ENCODE results near the gene DNAAF6.
"Not testable (repeated sequence)": the region's sequence is repeated elsewhere in the genome, so short reads cannot be mapped to it uniquely, and the experiment has no call there.

Gene DNAAF6

GRCh38 chrX:107197319-107197718 lies 9.1 kb upstream of the DNAAF6 start:
- Histone ChIP-seq H3K36me3 (ENCODE audit: insufficient read depth, insufficient read length, low read length) (no peaks in the 10 kb centered on the region), H3K9me3 (ENCODE audit: insufficient read depth, low read length) (no peaks in the 10 kb centered on the region), H3K4me1 (ENCODE audit: insufficient read depth, insufficient read length) (no peaks in the 10 kb centered on the region), H3K4me3 (ENCODE audit: insufficient read length, low read depth) (no peak overlapping the region), H3K9ac (ENCODE audit: insufficient read length, low read depth) (no peak overlapping the region), H3K27me3 (ENCODE audit: insufficient read depth, insufficient read length) (no peaks in the 10 kb centered on the region)
- DNase-seq (ENCODE audit: low read depth, low spot score): no peak
- TF ChIP-seq SUZ12 (IDR thresholded peaks at IDR 0.05; ENCODE audit: extremely low read depth, insufficient read depth, insufficient read length) (no peak), YY1 (IDR thresholded peaks at IDR 0.05; ENCODE audit: insufficient read depth, insufficient read length) (no peak)

- H3K9ac ChIP-seq (ENCODE audit: insufficient read length, low read depth); H3K9me3 ChIP-seq (ENCODE audit: insufficient read depth, low read length); H3K4me1 ChIP-seq (ENCODE audit: insufficient read depth, insufficient read length); DNase-seq (ENCODE audit: low read depth, low spot score); H3K36me3 ChIP-seq (ENCODE audit: insufficient read depth, insufficient read length, low read length); H3K4me3 ChIP-seq (ENCODE audit: insufficient read length, low read depth); H3K27me3 ChIP-seq (ENCODE audit: insufficient read depth, insufficient read length): not testable (repeated sequence)
Measured at GRCh38 chrX:107198074-107198473, 8.3 kb upstream of the DNAAF6 start.

- Histone ChIP-seq H3K9me3 (ENCODE audit: insufficient read depth, low read length) (no peaks in the 10 kb centered on the region), H3K27me3 (ENCODE audit: insufficient read depth, insufficient read length) (no peaks in the 10 kb centered on the region), H3K4me1 (ENCODE audit: insufficient read depth, insufficient read length) (no peaks in the 10 kb centered on the region), H3K9ac (ENCODE audit: insufficient read length, low read depth) (no peak overlapping the region), H3K4me3 (ENCODE audit: insufficient read length, low read depth) (no peak overlapping the region), H3K36me3 (ENCODE audit: insufficient read depth, insufficient read length, low read length) (no peaks in the 10 kb centered on the region)
- TF ChIP-seq SUZ12 (IDR thresholded peaks at IDR 0.05; ENCODE audit: extremely low read depth, insufficient read depth, insufficient read length) (no peak), ZNF274 (IDR thresholded peaks at IDR 0.05; ENCODE audit: low read depth, low read length) (no peak), YY1 (IDR thresholded peaks at IDR 0.05; ENCODE audit: insufficient read depth, insufficient read length) (no peak)
- no peak for DNase-seq (ENCODE audit: low read depth, low spot score)
Measured at GRCh38 chrX:107199491-107199890, 6.9 kb upstream of the DNAAF6 start.

DNA sequence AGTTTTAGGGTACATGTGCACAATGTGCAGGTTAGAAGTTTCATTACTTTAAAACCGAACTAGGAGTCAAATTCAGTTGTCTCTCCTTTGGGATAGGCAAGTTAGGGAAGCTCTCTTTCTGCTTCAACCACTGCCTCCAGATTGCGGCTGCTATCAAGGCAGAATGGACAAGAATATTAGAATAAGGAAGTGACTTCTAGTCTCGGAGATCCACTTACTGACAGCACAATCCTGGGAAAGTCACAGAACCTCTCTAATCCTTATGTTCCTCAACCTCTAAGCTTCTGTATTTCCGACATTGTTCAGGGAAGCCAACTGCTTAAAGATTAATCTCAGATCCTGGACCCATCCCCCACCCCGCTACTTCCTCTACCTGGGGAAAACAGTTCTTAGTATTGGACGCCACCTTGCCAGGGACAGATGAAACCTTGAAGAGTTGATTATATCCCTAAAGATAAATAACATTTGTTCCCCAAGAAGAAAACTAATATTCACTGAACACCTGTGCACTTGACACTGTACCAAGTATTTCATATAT lies 2.3 kb upstream of the DNAAF6 start:
- no peaks in the 10 kb centered on the region for H3K36me3 ChIP-seq (ENCODE audit: insufficient read depth, insufficient read length, low read length)
- no peaks in the 10 kb centered on the region for H3K9me3 ChIP-seq (ENCODE audit: insufficient read depth, low read length)
- H3K27me3 ChIP-seq (ENCODE audit: insufficient read depth, insufficient read length): no peaks in the 10 kb centered on the region
- no peak overlapping the region for H3K4me3 ChIP-seq (ENCODE audit: insufficient read length, low read depth)
- TF ChIP-seq YY1 (IDR thresholded peaks at IDR 0.05; ENCODE audit: insufficient read depth, insufficient read length): no peak
- TF ChIP-seq SUZ12 (IDR thresholded peaks at IDR 0.05; ENCODE audit: extremely low read depth, insufficient read depth, insufficient read length): no peak
- no peak for DNase-seq (ENCODE audit: low read depth, low spot score)
- H3K9ac ChIP-seq (ENCODE audit: insufficient read length, low read depth): no peak overlapping the region
- H3K4me1 ChIP-seq (ENCODE audit: insufficient read depth, insufficient read length): no peaks in the 10 kb centered on the region

DNA sequence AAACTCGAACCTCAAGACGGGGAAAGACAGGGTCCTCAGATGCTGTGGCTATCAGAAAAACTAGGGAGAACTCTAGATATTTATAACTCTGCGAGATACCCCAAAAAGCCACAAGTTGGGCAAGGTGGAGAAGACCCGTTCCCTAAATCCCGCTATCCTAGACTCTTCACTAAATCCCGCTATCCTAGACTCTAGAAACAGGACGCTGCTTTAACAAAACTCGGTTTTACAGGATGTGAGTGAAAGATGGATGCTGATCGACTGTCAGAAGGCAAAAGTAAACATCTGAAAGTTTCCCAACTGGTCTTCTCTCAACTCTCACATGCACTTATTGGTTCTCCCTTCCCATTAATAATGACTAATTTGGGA lies 270 bp downstream of the DNAAF6 start:
- Histone ChIP-seq H3K4me3 (ENCODE audit: insufficient read length, low read depth) (no peak overlapping the region), H3K4me1 (ENCODE audit: insufficient read depth, insufficient read length) (no peaks in the 10 kb centered on the region)
- TF ChIP-seq ZNF274 (IDR thresholded peaks at IDR 0.05; ENCODE audit: low read depth, low read length) (no peak), YY1 (IDR thresholded peaks at IDR 0.05; ENCODE audit: insufficient read depth, insufficient read length) (no peak), SUZ12 (IDR thresholded peaks at IDR 0.05; ENCODE audit: extremely low read depth, insufficient read depth, insufficient read length) (no peak)

GRCh38 chrX:107207089-107207488 lies 678 bp downstream of the DNAAF6 start:
- Histone ChIP-seq H3K9me3 (ENCODE audit: insufficient read depth, low read length) (no peaks in the 10 kb centered on the region), H3K4me3 (ENCODE audit: insufficient read length, low read depth) (no peak overlapping the region), H3K27me3 (ENCODE audit: insufficient read depth, insufficient read length) (no peaks in the 10 kb centered on the region), H3K9ac (ENCODE audit: insufficient read length, low read depth) (no peak overlapping the region), H3K36me3 (ENCODE audit: insufficient read depth, insufficient read length, low read length) (no peaks in the 10 kb centered on the region), H3K4me1 (ENCODE audit: insufficient read depth, insufficient read length) (no peaks in the 10 kb centered on the region)
- no peak for TF ChIP-seq YY1 (IDR thresholded peaks at IDR 0.05; ENCODE audit: insufficient read depth, insufficient read length)
- TF ChIP-seq SUZ12 (IDR thresholded peaks at IDR 0.05; ENCODE audit: extremely low read depth, insufficient read depth, insufficient read length): no peak
- TF ChIP-seq ZNF274 (IDR thresholded peaks at IDR 0.05; ENCODE audit: low read depth, low read length): no peak
- no peak for DNase-seq (ENCODE audit: low read depth, low spot score)

More for the DNA sequence above, 270 bp downstream of the DNAAF6 start:
- no peak overlapping the region for H3K9ac ChIP-seq (ENCODE audit: insufficient read length, low read depth)
- no peaks in the 10 kb centered on the region for H3K27me3 ChIP-seq (ENCODE audit: insufficient read depth, insufficient read length)
- no peaks in the 10 kb centered on the region for H3K9me3 ChIP-seq (ENCODE audit: insufficient read depth, low read length)
- no peak for DNase-seq (ENCODE audit: low read depth, low spot score)
- H3K36me3 ChIP-seq (ENCODE audit: insufficient read depth, insufficient read length, low read length): no peaks in the 10 kb centered on the region

DNA sequence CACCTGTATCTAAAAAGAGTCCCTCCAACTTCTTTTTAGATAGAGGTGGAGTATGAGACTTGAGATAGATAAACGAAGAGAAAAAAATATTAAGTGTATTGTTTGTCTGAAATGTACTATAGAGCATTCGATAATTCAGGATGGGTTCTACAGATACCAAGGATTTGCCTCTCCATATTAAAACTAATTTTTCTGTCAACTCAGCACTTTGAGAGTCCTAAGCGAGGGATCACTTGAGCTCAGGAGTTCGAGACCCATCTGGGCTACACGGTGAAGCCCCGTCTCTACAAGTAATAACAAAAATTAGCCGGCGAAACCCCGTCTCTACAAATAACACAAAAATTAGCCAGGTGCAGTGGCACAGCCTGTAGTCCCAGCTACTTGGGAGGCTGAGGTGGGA lies 1.5 kb downstream of the DNAAF6 start:
- Histone ChIP-seq H3K27me3 (ENCODE audit: insufficient read depth, insufficient read length) (no peaks in the 10 kb centered on the region), H3K4me3 (ENCODE audit: insufficient read length, low read depth) (no peak overlapping the region), H3K9me3 (ENCODE audit: insufficient read depth, low read length) (no peaks in the 10 kb centered on the region), H3K4me1 (ENCODE audit: insufficient read depth, insufficient read length) (no peaks in the 10 kb centered on the region), H3K36me3 (ENCODE audit: insufficient read depth, insufficient read length, low read length) (no peaks in the 10 kb centered on the region), H3K9ac (ENCODE audit: insufficient read length, low read depth) (no peak overlapping the region)
- DNase-seq (ENCODE audit: low read depth, low spot score): no peak
- TF ChIP-seq ZNF274 (IDR thresholded peaks at IDR 0.05; ENCODE audit: low read depth, low read length) (no peak), YY1 (IDR thresholded peaks at IDR 0.05; ENCODE audit: insufficient read depth, insufficient read length) (no peak), SUZ12 (IDR thresholded peaks at IDR 0.05; ENCODE audit: extremely low read depth, insufficient read depth, insufficient read length) (no peak)

DNA sequence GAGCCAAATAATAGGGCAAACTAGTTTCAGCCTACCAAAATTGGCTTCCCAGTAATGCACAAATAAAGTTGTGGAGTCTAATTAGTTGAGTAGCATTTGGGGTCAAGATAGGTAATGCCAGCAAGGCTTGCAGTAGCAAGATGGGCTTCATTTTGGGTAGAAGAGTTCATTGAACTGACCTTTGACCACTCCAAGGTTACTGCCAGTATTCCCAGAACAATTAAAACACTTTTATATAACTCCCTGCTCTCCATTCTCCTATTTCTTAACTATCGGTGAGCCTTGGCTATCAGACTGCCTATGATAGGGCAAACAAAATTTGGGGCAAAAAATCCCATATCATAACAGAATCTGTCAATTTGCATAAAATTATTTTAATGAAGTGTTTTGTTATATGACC lies 7.1 kb downstream of the DNAAF6 start:
- no peak for TF ChIP-seq SUZ12 (IDR thresholded peaks at IDR 0.05; ENCODE audit: extremely low read depth, insufficient read depth, insufficient read length)
- TF ChIP-seq ZNF274 (IDR thresholded peaks at IDR 0.05; ENCODE audit: low read depth, low read length): no peak
- no peak for TF ChIP-seq YY1 (IDR thresholded peaks at IDR 0.05; ENCODE audit: insufficient read depth, insufficient read length)
- Histone ChIP-seq H3K27me3 (ENCODE audit: insufficient read depth, insufficient read length) (no peaks in the 10 kb centered on the region), H3K4me1 (ENCODE audit: insufficient read depth, insufficient read length) (no peaks in the 10 kb centered on the region), H3K4me3 (ENCODE audit: insufficient read length, low read depth) (no peak overlapping the region), H3K9me3 (ENCODE audit: insufficient read depth, low read length) (no peaks in the 10 kb centered on the region), H3K9ac (ENCODE audit: insufficient read length, low read depth) (no peak overlapping the region), H3K36me3 (ENCODE audit: insufficient read depth, insufficient read length, low read length) (no peaks in the 10 kb centered on the region)
- no peak for DNase-seq (ENCODE audit: low read depth, low spot score)
